ENCODE measurements around the gene ETS2.

GRCh38 chr21:38758501-38759214, 47.1 kb upstream of the ETS2 start:
- TF ChIP-seq CTCF (IDR thresholded peaks at IDR 0.05; ENCODE audit: insufficient read depth, low read depth, low read length) (no peak), EZH2 (IDR thresholded peaks at IDR 0.05; ENCODE audit: insufficient read depth, low read length) (no peak)

All from astrocyte (in vitro differentiated cells and primary cell).